ENCODE results near the gene AGAP3. TPM values are rescaled to one million over a fixed set of nuclear protein-coding genes. Genes with fewer than 3 reads are reported as not detected.
A peak's percentile ranks its signal among the peaks of the same experiment; 100 is the strongest.

The AGAP3 gene
- total and polyA plus RNA-seq, 2 donors (not counting 1 experiment from before 2014, with no cell fraction given) = 32.9 to 34.2 TPM

DNA sequence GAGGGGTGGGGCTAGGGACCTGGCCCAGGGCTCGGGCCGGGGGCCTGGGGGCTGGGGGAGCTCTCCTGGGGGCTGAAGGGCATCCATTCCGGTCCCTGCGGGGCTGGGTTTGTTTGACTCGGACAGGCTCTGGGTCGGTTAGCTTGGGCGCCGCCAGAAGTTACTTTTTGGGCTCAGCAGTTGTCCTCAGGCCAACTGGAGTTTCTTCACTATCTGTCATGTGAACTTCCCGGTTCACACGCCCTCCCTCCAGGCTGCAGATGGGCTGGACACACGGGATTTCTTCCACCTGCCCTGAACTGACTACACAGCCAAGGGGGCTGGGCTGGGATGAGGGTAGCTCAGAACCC is 23.1 kb upstream of the AGAP3 start:
- H3K36me3 ChIP-seq (ENCODE audit: control insufficient read depth, insufficient read depth, low read length) = peaks cover 23% of the 10 kb centered on the region
- no peak overlapping the region for H2AFZ ChIP-seq (ENCODE audit: low read length)
- TF ChIP-seq, protein P1, sequence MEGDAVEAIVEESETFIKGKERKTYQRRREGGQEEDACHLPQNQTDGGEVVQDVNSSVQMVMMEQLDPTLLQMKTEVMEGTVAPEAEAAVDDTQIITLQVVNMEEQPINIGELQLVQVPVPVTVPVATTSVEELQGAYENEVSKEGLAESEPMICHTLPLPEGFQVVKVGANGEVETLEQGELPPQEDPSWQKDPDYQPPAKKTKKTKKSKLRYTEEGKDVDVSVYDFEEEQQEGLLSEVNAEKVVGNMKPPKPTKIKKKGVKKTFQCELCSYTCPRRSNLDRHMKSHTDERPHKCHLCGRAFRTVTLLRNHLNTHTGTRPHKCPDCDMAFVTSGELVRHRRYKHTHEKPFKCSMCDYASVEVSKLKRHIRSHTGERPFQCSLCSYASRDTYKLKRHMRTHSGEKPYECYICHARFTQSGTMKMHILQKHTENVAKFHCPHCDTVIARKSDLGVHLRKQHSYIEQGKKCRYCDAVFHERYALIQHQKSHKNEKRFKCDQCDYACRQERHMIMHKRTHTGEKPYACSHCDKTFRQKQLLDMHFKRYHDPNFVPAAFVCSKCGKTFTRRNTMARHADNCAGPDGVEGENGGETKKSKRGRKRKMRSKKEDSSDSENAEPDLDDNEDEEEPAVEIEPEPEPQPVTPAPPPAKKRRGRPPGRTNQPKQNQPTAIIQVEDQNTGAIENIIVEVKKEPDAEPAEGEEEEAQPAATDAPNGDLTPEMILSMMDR (conservative IDR thresholded peaks at IDR 0.05 in 1 of 2, IDR thresholded peaks at IDR 0.05 in 1 of 2; ENCODE audit: low read depth in 1 of 2, low read length in 2 of 2) = no peak
- TF ChIP-seq EZH2 (IDR thresholded peaks at IDR 0.05; ENCODE audit: low read length, missing control alignments) = no peak
- no peak overlapping the region for H3K9ac ChIP-seq (ENCODE audit: insufficient read depth, low read length)
- peaks cover 33% of the 10 kb centered on the region for H3K79me2 ChIP-seq (ENCODE audit: control insufficient read depth, insufficient read depth, low read length)
- DNase-seq (ENCODE audit: low read depth in 2 of 2) = peak; percentile 64 to 67
- H3K4me1 ChIP-seq (ENCODE audit: control insufficient read depth, extremely low read depth, insufficient read depth, low read length) = peaks cover 20% of the 10 kb centered on the region
- H3K4me2 ChIP-seq (ENCODE audit: extremely low read depth, insufficient read depth, low read length) = no peak overlapping the region
- H3K27me3 ChIP-seq (ENCODE audit: control insufficient read depth, insufficient read depth, low read length) = no peaks in the 10 kb centered on the region
- H3K4me3 ChIP-seq (replicated peaks in 1 of 4; ENCODE audit: control extremely low read depth in 1 of 4, insufficient read depth in 1 of 4, low read depth in 3 of 4, low read length in 4 of 4) = no peak overlapping the region
- H3K27ac ChIP-seq (ENCODE audit: insufficient read depth, low read length) = no peak overlapping the region
- no peaks in the 10 kb centered on the region for H4K20me1 ChIP-seq (ENCODE audit: control insufficient read depth, extremely low read depth, insufficient read depth, low read length)
- no peaks in the 10 kb centered on the region for H3K9me3 ChIP-seq (ENCODE audit: control insufficient read depth, insufficient read depth, low read depth, low read length)

DNA sequence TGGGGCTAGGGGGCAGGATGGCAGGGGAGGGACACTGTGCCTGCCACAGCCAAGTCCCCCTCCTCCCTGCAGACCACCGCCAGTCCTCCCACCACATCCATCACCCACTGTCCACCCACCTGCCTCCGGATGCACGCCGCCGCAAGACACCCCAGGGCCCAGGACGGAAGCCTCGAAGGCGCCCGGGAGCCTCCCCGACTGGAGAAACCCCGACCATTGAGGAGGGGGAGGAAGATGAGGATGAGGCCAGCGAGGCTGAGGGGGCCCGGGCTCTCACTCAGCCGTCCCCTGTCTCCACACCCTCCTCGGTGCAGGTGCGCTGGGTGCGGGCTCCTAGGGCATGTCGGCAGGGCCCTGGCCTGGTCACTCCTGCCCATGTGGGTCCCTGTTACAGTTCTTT is 21.8 kb upstream of the AGAP3 start:
- Histone ChIP-seq H3K4me1 (ENCODE audit: control insufficient read depth, extremely low read depth, insufficient read depth, low read length) (peaks cover 11% of the 10 kb centered on the region), H3K27ac (ENCODE audit: insufficient read depth, low read length) (no peak overlapping the region), H4K20me1 (ENCODE audit: control insufficient read depth, extremely low read depth, insufficient read depth, low read length) (no peaks in the 10 kb centered on the region), H3K27me3 (ENCODE audit: control insufficient read depth, insufficient read depth, low read length) (no peaks in the 10 kb centered on the region), H3K4me3 (replicated peaks in 1 of 4; ENCODE audit: control extremely low read depth in 1 of 4, insufficient read depth in 1 of 4, low read depth in 3 of 4, low read length in 4 of 4) (no peak overlapping the region), H3K9me3 (ENCODE audit: control insufficient read depth, insufficient read depth, low read depth, low read length) (no peaks in the 10 kb centered on the region), H3K36me3 (ENCODE audit: control insufficient read depth, insufficient read depth, low read length) (peaks cover 29% of the 10 kb centered on the region), H3K4me2 (ENCODE audit: extremely low read depth, insufficient read depth, low read length) (no peak overlapping the region), H3K9ac (ENCODE audit: insufficient read depth, low read length) (no peak overlapping the region), H3K79me2 (ENCODE audit: control insufficient read depth, insufficient read depth, low read length) (peaks cover 33% of the 10 kb centered on the region), H2AFZ (ENCODE audit: low read length) (no peak overlapping the region)
- no peak for DNase-seq (ENCODE audit: low read depth in 2 of 2)
- TF ChIP-seq EZH2 (IDR thresholded peaks at IDR 0.05; ENCODE audit: low read length, missing control alignments) = no peak
- TF ChIP-seq, protein P1 (conservative IDR thresholded peaks at IDR 0.05 in 1 of 2, IDR thresholded peaks at IDR 0.05 in 1 of 2; ENCODE audit: low read depth in 1 of 2, low read length in 2 of 2) = no peak

DNA sequence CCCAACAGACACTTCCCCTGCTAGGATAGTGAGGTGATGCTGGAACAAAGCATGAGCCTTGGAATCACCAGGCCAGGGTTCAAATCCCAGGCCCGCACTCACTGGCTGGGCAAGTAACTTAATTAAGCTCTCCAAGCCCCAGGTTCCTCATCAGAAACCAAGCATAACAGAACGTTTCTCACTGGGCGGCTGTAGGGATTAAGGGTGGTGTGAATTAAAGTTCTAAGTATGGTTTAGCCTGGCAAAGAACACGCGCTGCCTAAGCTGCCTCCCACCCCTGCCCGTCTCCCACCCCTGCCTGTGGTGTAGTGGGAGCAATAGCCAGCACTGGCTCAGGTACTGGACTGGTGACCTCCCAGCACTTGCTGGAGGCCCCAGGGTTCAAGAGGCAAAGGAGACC is 21.3 kb upstream of the AGAP3 start:
- no peak overlapping the region for H3K9ac ChIP-seq (ENCODE audit: insufficient read depth, low read length)
- no peak overlapping the region for H3K4me2 ChIP-seq (ENCODE audit: extremely low read depth, insufficient read depth, low read length)
- H3K9me3 ChIP-seq (ENCODE audit: control insufficient read depth, insufficient read depth, low read depth, low read length) = no peaks in the 10 kb centered on the region
- H3K27me3 ChIP-seq (ENCODE audit: control insufficient read depth, insufficient read depth, low read length) = no peaks in the 10 kb centered on the region
- H3K27ac ChIP-seq (ENCODE audit: insufficient read depth, low read length) = no peak overlapping the region
- H3K36me3 ChIP-seq (ENCODE audit: control insufficient read depth, insufficient read depth, low read length) = peaks cover 33% of the 10 kb centered on the region
- no peak for DNase-seq (ENCODE audit: low read depth in 2 of 2)
- TF ChIP-seq EZH2 (IDR thresholded peaks at IDR 0.05; ENCODE audit: low read length, missing control alignments) = no peak
- TF ChIP-seq, protein P1 (conservative IDR thresholded peaks at IDR 0.05 in 1 of 2, IDR thresholded peaks at IDR 0.05 in 1 of 2; ENCODE audit: low read depth in 1 of 2, low read length in 2 of 2) = no peak
- peaks cover 11% of the 10 kb centered on the region for H3K4me1 ChIP-seq (ENCODE audit: control insufficient read depth, extremely low read depth, insufficient read depth, low read length)
- peaks cover 31% of the 10 kb centered on the region for H3K79me2 ChIP-seq (ENCODE audit: control insufficient read depth, insufficient read depth, low read length)
- H2AFZ ChIP-seq (ENCODE audit: low read length) = no peak overlapping the region
- no peaks in the 10 kb centered on the region for H4K20me1 ChIP-seq (ENCODE audit: control insufficient read depth, extremely low read depth, insufficient read depth, low read length)
- H3K4me3 ChIP-seq (replicated peaks in 1 of 4; ENCODE audit: control extremely low read depth in 1 of 4, insufficient read depth in 1 of 4, low read depth in 3 of 4, low read length in 4 of 4) = no peak overlapping the region

Measured in fibroblast of lung (primary cell).